HG02623 (cell line): ENCODE results near the gene ZNF440.
"Not testable (repeated sequence)": the region's sequence is repeated elsewhere in the genome, so short reads cannot be mapped to it uniquely, and the experiment has no call there.

ENCODE experiments used
- ATAC-seq: cut with Tn5 transposase; IDR thresholded peaks from one replicate; pipeline ENCODE4 v1.9.1; 2021; ENCODE audit warnings: moderate library complexity; ENCODE audit not compliant: unreplicated experiment

Gene ZNF440

GRCh38 chr19:11821474-11822109 is 7.5 kb downstream of the ZNF440 start:
- ATAC-seq = no peak

GRCh38 chr19:11828957-11829876 is 15.1 kb downstream of the ZNF440 start:
- not testable (repeated sequence) for ATAC-seq

- no peak for ATAC-seq
These were observed 18.3 kb downstream of the ZNF440 start for GRCh38 chr19:11832253-11832912.

GRCh38 chr19:11833541-11833940 is 19.5 kb downstream of the ZNF440 start:
- no peak for ATAC-seq

- not testable (repeated sequence) for ATAC-seq
These were observed 21.6 kb downstream of the ZNF440 start for GRCh38 chr19:11835626-11836066.

- ATAC-seq = no peak
These were observed 29.6 kb downstream of the ZNF440 start for GRCh38 chr19:11843722-11844121.

GRCh38 chr19:11847615-11848014 is 33.5 kb downstream of the ZNF440 start:
- ATAC-seq = not testable (repeated sequence)

GRCh38 chr19:11848200-11848593 is 34.1 kb downstream of the ZNF440 start:
- ATAC-seq = no peak

- ATAC-seq = peak; percentile 89
These were observed 34.8 kb downstream of the ZNF440 start, which contains the start of gene ZNF439 for GRCh38 chr19:11848594-11849469. ZNF439 (plus strand) TSS chr19:11848726; CDS start chr19:11848868, 142 bp downstream.

GRCh38 chr19:11850289-11850688 is 36.2 kb downstream of the ZNF440 start:
- ATAC-seq = not testable (repeated sequence)

GRCh38 chr19:11853358-11853757 is 39.3 kb downstream of the ZNF440 start:
- ATAC-seq = no peak

GRCh38 chr19:11856596-11857250 is 42.6 kb downstream of the ZNF440 start:
- no peak for ATAC-seq

GRCh38 chr19:11860721-11861120 is 46.6 kb downstream of the ZNF440 start:
- no peak for ATAC-seq

GRCh38 chr19:11861301-11861700 is 47.2 kb downstream of the ZNF440 start:
- ATAC-seq = no peak

GRCh38 chr19:11867766-11868165 is 53.7 kb downstream of the ZNF440 start:
- ATAC-seq = not testable (repeated sequence)

- ATAC-seq = no peak
These were observed 54.1 kb downstream of the ZNF440 start for GRCh38 chr19:11868188-11868587.

GRCh38 chr19:11872624-11873023 is 58.6 kb downstream of the ZNF440 start:
- ATAC-seq = no peak

GRCh38 chr19:11873762-11874161 is 59.7 kb downstream of the ZNF440 start:
- ATAC-seq = no peak

GRCh38 chr19:11879687-11880266 is 65.7 kb downstream of the ZNF440 start:
- not testable (repeated sequence) for ATAC-seq
